ENCODE results near the gene FKBP2.
A peak's percentile ranks its signal among the peaks of the same experiment; 100 is the strongest.

The FKBP2 gene

GRCh38 chr11:64249563-64250414 lies 8.9 kb downstream of the FKBP2 start:
- no peak for DNase-seq (ENCODE audit: low spot score)

GRCh38 chr11:64250415-64251015 lies 9.6 kb downstream of the FKBP2 start:
- no peak for DNase-seq (ENCODE audit: low spot score)

GRCh38 chr11:64251016-64251752 lies 10.3 kb downstream of the FKBP2 start, which contains the start of gene PLCB3:
Gene PLCB3, plus strand, starts transcription at chr11:64251530. Its CDS starts 120 bp downstream, at chr11:64251650.
- DNase-seq (ENCODE audit: low spot score), result peak; percentile 68

GRCh38 chr11:64251753-64252002 lies 10.8 kb downstream of the FKBP2 start:
- DNase-seq (ENCODE audit: low spot score), result no peak

GRCh38 chr11:64252003-64252872 lies 11.3 kb downstream of the FKBP2 start:
- no peak for DNase-seq (ENCODE audit: low spot score)

GRCh38 chr11:64253043-64253442 lies 12.1 kb downstream of the FKBP2 start:
- no peak for DNase-seq (ENCODE audit: low spot score)

GRCh38 chr11:64253481-64253880 lies 12.6 kb downstream of the FKBP2 start:
- no peak for DNase-seq (ENCODE audit: low spot score)

GRCh38 chr11:64254326-64254725 lies 13.4 kb downstream of the FKBP2 start:
- DNase-seq (ENCODE audit: low spot score), result no peak

- DNase-seq (ENCODE audit: low spot score), result no peak
These were observed 14.5 kb downstream of the FKBP2 start for GRCh38 chr11:64255135-64256128.

GRCh38 chr11:64256300-64256699 lies 15.4 kb downstream of the FKBP2 start:
- DNase-seq (ENCODE audit: low spot score), result no peak

GRCh38 chr11:64258356-64258755 lies 17.5 kb downstream of the FKBP2 start:
- no peak for DNase-seq (ENCODE audit: low spot score)

GRCh38 chr11:64258946-64259532 lies 18.1 kb downstream of the FKBP2 start:
- no peak for DNase-seq (ENCODE audit: low spot score)

GRCh38 chr11:64259533-64260067 lies 18.7 kb downstream of the FKBP2 start:
- DNase-seq (ENCODE audit: low spot score), result no peak

- no peak for DNase-seq (ENCODE audit: low spot score)
These were observed 19.3 kb downstream of the FKBP2 start for GRCh38 chr11:64260147-64260708.

- no peak for DNase-seq (ENCODE audit: low spot score)
These were observed 20.7 kb downstream of the FKBP2 start for GRCh38 chr11:64261556-64262080.

- DNase-seq (ENCODE audit: low spot score), result no peak
These were observed 21.5 kb downstream of the FKBP2 start for GRCh38 chr11:64262271-64263002.

GRCh38 chr11:64263021-64263946 lies 22.4 kb downstream of the FKBP2 start:
- DNase-seq (ENCODE audit: low spot score), result no peak

- DNase-seq (ENCODE audit: low spot score), result no peak
These were observed 23.0 kb downstream of the FKBP2 start for GRCh38 chr11:64263947-64264317.
